Right forelimb (tissue), 1 donor: ENCODE measurements around the gene PRAMEF2.
"Not testable (repeated sequence)": the region's sequence is repeated elsewhere in the genome, so short reads cannot be mapped to it uniquely, and the experiment has no call there.

Source experiments
- DNase-seq: peaks from one replicate; pipeline ENCODE4 v3.0.0-alpha.2; 2018

Gene PRAMEF2, protein sequence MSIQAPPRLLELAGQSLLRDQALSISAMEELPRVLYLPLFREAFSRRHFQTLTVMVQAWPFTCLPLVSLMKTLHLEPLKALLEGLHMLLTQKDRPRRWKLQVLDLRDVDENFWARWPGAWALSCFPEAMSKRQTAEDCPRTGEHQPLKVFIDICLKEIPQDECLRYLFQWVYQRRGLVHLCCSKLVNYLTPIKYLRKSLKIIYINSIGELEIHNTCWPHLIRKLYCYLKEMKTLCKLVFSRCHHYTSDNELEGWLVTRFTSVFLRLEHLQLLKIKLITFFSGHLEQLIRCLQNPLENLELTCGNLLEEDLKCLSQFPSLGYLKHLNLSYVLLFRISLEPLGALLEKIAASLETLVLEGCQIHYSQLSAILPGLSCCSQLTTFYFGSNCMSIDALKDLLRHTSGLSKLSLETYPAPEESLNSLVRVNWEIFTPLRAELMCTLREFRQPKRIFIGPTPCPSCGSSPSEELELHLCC

DNA sequence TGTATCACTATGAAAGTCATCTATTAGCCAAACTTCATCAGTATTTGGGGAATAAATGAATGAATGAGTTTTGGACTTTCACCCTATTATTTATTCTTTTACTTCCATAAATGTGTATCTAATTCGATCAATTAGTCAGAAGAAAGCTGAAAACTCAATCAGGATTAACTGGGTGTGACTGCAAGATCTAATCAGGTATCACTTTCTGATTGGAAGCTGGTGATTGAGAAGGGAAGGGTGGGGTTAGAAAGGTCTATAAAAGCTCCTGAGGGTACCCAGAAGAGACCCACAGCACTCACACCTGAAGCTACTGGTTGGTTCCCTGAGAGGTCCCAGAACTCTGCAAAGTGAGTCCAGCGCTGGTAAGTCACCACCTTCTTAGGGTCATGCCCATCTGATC, at the start of gene PRAMEF2:
TSS of gene PRAMEF2 (plus strand) at position 301 of the 400 bp plus-strand sequence. CDS start 1,924 bp downstream, outside the sequence.
- DNase-seq: not testable (repeated sequence)

DNA sequence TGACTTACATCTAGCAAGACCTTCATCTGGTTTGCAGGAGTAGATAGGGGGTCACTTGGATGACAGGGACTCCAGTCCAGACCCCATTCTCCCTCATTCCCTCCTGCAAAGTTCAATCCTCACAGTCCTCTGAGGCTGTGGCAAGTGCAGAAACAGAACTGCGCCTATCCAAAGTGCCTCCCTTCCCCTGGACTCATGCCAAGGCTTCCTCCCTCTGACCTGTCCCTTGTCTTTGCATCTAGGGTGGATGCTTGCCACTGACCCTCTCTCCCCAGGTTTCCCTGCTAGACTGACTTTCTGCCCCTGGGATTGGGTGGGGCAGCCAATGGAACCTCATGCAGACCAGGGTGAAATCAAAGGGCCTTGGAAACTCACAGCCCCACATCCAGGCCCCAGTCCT, 47.0 kb upstream of the PRAMEF2 start:
- no peak for DNase-seq

DNA sequence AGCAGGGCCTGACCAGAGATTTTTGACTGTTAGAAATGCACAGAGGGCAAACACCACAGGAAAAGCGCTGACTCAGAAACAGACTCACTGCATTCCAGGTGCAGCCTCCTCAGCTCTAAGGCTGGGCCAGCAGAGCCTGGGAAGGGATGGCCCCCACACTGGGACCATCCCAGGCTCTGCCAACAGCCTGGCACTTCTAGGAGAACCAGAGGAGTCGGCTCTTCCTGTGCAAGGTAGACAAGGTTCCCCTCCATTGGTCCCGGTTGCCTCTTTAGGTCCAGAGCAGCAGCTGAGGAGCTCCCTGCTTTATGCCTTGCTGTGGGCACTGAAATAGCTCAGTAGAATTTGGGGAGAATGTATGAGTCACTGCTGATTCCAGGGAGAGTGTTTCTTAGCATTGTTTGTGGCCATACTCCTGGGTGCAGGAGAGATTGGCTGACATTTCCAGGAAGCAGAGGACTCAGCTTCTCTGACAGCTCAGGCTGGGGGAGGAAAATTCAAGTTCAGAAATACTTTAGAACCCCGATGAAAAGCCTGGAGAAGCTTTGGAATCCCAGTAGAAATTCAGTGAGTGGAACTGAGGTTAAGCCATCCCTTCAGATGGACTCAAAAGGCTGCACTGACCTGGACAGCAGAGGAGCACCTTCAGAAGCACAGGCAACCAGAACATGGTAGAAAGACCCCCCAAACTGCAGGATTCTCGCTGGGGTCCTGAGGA, 46.0 kb upstream of the PRAMEF2 start:
- no peak for DNase-seq

DNA sequence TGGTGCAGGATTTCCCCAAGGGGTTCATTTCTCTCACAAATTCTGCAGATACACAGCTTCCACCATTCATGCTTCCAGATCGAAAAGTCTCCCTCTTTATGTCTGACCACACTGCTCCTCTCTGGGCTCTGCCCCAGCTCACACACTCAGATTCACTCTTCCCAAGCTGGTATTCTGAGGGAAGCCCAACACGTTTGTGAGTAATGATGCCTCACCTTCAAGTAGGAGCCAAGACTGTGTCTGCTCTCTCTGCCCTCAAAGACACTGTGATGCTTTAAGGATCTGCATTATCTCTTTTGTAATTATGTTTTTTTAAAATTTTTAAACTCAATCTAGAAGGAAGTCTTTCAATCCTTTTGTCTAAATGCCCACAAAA, 45.5 kb upstream of the PRAMEF2 start:
- no peak for DNase-seq

DNA sequence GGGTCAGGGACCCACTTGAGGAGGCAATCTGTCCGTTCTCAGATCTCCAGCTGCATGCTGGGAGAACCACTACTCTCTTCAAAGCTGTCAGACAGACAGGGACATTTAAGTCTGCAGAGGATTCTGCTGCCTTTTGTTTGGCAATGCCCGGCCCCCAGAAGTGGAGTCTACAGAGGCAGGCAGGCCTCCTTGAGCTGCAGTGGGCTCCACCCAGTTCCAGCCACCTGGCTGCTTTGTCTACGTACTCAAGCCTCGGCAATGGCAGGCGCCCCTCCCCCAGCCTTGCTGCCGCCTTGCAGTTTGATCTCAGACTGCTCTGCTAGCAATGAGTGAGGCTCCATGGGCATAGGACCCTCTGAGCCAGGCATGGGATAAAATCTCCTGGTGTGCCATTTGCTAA, 37.8 kb upstream of the PRAMEF2 start:
- not testable (repeated sequence) for DNase-seq

DNA sequence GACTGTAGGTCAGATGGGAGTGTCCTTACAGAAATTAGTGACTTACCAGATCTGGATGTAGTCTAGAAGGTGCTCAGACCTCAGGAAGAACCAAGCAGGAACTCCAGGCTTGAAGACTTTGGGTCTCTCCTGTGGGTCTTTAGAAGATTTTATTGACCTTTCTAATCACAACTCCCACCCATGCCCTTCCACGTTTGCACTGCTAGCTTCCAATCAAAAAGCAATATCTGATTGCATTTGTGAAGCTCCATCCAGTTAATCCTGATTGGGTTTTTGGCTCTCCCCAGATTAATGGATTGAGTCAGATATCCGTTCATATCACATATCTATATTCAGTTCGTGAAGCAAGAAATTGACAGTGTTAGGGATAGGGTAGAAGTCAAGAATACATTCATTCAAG, 25.6 kb upstream of the PRAMEF2 start, which contains the start of gene PRAMEF11:
TSS of gene PRAMEF11 (minus strand) at position 101 of the 400 bp plus-strand sequence. CDS start 2,621 bp downstream, outside the sequence.
- DNase-seq: not testable (repeated sequence)

DNA sequence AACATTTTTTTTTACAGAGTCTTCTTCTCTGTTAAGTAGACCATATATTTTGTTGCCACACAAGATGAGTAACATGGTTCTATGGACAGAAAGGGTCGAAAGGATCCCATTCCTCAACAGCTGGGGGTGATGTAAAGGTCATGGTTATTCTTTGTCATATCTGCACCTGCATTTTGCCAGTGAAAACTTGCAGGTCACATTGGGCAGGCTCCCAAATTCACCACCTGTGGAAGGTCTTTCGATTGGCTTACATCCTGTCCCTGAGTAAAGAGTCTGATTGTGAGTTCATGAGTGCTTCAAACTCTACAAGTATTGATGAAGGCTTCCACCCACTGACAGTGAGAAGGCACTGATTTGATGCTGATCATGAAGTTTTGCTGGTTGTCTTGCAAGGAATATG, 23.6 kb upstream of the PRAMEF2 start:
- not testable (repeated sequence) for DNase-seq

DNA sequence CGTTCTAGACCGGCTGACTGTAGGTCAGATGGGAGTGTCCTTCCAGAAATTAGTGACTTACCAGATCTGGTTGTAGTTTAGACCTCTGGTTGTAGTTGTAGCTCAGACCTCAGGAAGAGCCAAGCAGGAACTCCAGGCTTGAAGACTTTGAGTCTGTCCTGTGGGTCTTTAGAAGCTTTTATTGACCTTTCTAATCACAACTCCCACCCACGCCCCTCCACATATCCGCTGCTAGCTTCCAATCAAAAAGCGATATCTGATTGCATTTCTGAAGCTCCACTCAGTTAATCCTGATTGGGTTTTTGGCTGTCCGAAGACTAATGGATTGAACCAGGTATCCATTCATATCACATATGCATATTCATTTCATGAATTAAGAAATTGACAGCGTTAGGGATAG, 8.3 kb upstream of the PRAMEF2 start, which contains the start of gene HNRNPCL1:
TSS of gene HNRNPCL1 (minus strand) at position 101 of the 400 bp plus-strand sequence. CDS start 431 bp downstream, outside the sequence.
- not testable (repeated sequence) for DNase-seq

DNA sequence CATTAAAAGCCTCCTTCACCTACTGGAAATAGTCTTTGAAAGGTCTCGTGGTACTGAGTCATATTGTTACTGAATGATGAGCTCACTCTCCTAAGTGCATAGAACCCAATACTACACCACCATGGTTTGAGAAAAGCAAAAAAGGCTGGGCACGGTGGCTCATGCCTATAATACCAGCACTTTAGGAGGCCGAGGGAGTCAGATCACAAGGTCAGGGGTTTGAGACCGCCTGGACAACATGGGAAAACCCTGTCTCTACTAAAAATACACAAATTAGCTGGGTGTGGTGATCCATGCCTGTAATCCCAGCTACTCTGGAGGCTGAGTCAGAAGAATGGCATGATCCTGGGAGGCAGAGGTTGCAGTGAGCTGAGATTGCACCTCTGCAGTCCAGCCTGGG, 5.1 kb upstream of the PRAMEF2 start:
- DNase-seq: no peak

DNA sequence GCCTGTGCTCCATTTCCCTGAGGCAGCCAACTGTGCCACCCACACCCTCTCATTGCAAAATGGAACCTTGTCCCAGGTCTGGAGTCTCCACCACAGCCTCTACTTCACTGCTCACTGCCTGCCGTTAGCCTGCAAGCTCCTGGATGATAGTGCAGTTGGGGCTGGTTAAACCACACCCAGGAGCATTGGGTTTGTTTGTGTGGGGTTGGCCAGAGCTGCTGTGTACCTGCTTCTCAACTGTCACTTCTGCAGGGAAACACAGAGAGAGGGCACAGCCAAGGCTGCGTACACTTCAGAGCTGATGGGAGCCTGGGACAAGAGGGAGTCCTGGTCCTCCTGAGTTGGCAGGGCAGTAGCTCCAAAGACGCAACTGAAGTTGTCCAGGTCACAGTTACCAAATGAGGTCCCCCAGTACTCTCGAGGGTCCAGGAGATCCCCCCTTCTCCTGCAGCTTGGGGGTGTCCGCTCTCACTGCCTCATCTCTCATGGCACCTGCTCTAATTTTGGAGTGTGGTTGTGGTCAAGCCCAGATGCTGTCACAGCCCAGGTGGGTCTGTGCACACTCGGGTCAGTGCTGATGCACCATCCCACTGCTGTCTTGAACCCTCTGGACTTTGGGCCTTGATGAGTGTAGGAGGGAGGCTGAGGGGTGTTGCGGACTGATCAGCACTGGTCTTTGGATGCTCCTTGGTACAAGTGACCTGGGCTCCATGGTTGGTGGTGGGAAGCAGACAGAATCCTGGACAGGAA, 6.4 kb downstream of the PRAMEF2 start:
- not testable (repeated sequence) for DNase-seq

DNA sequence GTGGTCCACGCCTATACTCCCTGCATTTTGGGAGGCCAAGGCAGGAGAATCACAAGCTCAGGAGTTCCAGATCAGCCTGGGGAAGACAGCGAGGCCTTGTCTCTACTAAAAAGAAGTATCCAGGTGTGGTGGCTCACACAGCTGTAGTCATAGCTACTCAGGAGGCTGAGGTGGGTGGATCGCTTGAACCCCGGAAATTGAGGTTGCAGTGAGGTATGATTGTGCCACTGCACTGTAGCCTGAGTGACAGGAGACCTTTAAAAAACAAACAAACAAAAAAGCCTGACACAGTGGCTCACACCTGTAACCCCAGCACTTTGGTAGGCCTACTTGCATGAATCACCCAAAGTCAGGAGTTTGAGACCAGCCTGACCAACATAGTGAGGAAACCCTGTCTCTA, 21.6 kb downstream of the PRAMEF2 start:
- DNase-seq: not testable (repeated sequence)

DNA sequence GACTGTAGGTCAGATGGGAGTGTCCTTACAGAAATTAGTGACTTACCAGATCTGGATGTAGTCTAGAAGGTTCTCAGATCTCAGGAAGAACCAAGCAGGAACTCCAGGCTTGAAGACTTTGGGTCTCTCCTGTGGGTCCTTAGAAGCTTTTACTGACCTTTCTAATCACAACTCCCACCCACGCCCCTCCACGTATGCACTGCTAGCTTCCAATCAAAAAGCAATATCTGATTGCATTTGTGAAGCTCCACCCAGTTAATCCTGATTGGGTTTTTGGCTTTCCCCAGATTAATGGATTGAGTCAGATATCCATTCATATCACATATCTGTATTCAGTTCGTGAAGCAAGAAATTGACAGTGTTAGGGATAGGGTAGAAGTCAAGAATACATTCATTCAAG, 29.2 kb downstream of the PRAMEF2 start, which contains the start of gene PRAMEF4:
TSS of gene PRAMEF4 (minus strand) at position 101 of the 400 bp plus-strand sequence. CDS start 2,807 bp downstream, outside the sequence.
- not testable (repeated sequence) for DNase-seq

DNA sequence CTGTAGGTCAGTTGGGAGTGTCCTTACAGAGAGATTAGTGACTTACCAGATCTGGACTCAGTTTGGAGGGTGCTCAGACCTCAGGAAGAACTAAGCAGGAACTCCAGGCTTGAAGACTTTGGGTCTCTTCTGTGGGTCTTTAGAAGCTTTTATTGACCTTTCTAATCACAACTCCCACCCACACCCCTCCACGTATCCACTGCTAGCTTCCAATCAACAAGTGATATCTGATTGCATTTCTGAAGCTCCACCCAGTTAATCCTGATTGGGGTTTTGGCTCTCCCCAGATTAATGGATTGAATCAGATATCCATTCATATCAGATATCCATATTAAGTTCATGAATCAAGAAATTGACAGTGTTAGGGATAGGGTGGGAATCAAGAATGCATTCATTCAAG, 41.3 kb downstream of the PRAMEF2 start, which contains the start of gene PRAMEF10:
TSS of gene PRAMEF10 (minus strand) at position 101 of the 400 bp plus-strand sequence. CDS start 2,423 bp downstream, outside the sequence.
- not testable (repeated sequence) for DNase-seq

DNA sequence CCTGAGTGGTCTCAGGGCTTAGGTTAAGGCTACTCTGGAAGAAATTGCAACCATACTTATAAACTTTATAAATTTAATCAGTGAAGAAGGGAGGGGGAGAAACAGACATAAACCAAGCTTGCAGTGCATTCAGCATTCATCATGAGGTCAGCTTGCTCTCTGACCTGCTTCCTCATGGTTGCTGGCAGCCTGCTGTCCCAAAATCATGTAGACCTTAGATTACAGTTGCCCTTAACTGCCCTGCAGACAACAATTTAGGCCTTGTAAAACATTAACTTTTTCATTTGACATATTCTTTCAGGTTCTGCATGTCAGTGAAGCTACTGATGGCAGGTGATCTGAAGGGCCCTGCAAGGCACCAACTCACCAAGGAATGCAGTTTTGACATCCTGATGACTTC, 42.3 kb downstream of the PRAMEF2 start:
- not testable (repeated sequence) for DNase-seq

DNA sequence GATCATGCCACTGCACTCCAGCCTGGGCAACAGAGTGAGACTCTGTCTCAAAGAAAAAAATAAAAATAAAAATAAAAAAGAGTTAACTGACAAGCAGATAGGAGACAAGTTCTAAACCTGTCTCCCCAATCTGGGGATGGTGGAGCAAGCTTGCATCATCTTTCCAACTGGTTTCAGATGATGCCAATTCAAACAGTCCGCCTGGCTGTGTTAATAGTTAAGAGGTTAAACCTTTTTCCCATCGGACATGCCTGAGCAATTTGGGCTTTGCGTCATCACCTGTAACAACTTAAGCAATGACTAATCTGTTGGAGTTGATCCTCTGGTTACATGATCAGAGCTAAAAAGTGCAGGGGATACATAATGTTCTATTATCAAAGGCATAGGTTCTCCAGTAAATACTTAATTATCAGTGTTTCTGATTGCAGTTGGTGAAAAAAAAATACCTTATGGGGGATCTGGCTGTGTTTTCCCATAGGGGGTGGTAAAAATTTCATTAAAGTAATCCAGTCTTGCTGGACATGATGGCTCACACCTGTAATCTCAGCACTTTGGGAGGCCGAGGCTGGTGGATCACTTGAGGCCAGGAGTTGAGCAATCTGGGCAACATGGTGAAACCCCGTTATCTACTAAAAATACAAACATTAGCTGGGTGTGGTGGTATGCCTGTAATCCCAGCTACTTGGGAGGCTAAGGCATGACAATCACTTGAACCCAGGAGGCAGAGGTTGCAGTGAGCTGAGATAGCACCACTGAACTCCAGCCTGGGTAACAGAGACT, 47.1 kb downstream of the PRAMEF2 start:
- DNase-seq: not testable (repeated sequence)
